GM12878 (cell line): Measurements from ENCODE around the gene CYSLTR1. TPM values are rescaled to one million over a fixed set of nuclear protein-coding genes. Genes with fewer than 3 reads are reported as not detected.
A peak's percentile ranks its signal among the peaks of the same experiment; 100 is the strongest.

Experiments used
- ATAC-seq: fragments of 200-7000 bp; cut with Tn5 transposase; 3 replicates; pipeline ENCODE4 v1.9.1; 2020; ENCODE audit warnings: mild to moderate bottlenecking, moderate library complexity
- BruUV-seq: library from RNA; stranded (reverse); fragments of 400-500 nt; replicated peaks from 2 replicates; lab custom pipeline; 2021; lab: Mats Ljungman, UMichigan
- CTCF ChIA-PET: fragments of 300-600 bp; sonication (Branson Sonifier 250); formaldehyde crosslinking; extraction: SDS; loops from one replicate; lab custom pipeline; 2021; ENCODE audit warnings: inconsistent platforms; lab: Yijun Ruan, JAX
- POLR2A ChIA-PET: fragments of 350-600 bp; formaldehyde crosslinking; extraction: SDS; loops from one replicate; lab custom pipeline; 2021; ENCODE audit warnings: inconsistent platforms; lab: Charles Lee
- RAD21 ChIA-PET: fragments of 300-600 bp; sonication (Branson Sonifier 250); formaldehyde crosslinking; loops from one replicate; lab custom pipeline; 2023; ENCODE audit warnings: antibody characterized with exemption; ENCODE audit not compliant: unreplicated experiment; lab: Charles Lee
- SMC1A ChIA-PET: fragments of 300-600 bp; sonication (Branson Sonifier 250); formaldehyde crosslinking; loops from one replicate; lab custom pipeline; 2023; ENCODE audit not compliant: unreplicated experiment, uncharacterized antibody; lab: Charles Lee
- DNase-seq: peaks from one replicate; pipeline ENCODE4 v3.0.0-alpha.2; 2011; ENCODE audit warnings: low read depth, low spot score
- FAIRE-seq: peaks from 3 replicates; lab custom pipeline; 2011; peaks lifted over from hg19 to GRCh38; lab: Jason Lieb, UNC
- H2AFZ ChIP-seq: 2 replicates; pipeline ENCODE4 v1.6.0; 2011; ENCODE audit warnings: low read depth, low read length, control low read depth; ENCODE audit not compliant: control insufficient read depth
- H3K27ac ChIP-seq: 2 replicates; pipeline ENCODE4 v1.5.1; 2011; ENCODE audit warnings: control low read depth; ENCODE audit not compliant: control insufficient read depth, insufficient read depth
- H3K27me3 ChIP-seq, 2 experiments: replicated peaks in 1 of 2; 2 replicates each; pipeline versions ENCODE4 v1.6.0 to v1.6.1; 2011; ENCODE audit warnings: low read length in 1 of 2; ENCODE audit not compliant: control insufficient read depth in 2 of 2, insufficient read depth in 2 of 2
- H3K36me3 ChIP-seq, 2 experiments: 2 replicates each; pipeline ENCODE4 v1.5.1; 2011; ENCODE audit warnings: low read length in 1 of 2; ENCODE audit not compliant: control insufficient read depth in 2 of 2, insufficient read depth in 2 of 2
- H3K4me1 ChIP-seq: 2 replicates; pipeline ENCODE4 v1.6.1; 2011; ENCODE audit warnings: mild to moderate bottlenecking, low read length, moderate library complexity, mixed read lengths; ENCODE audit not compliant: control insufficient read depth, insufficient read depth
- H3K4me2 ChIP-seq: 2 replicates; pipeline ENCODE4 v1.6.0; 2011; ENCODE audit warnings: control low read depth; ENCODE audit not compliant: control insufficient read depth, insufficient read depth
- H3K4me3 ChIP-seq: fragments of 200-600 bp; sonication (generic); 2 replicates; pipeline ENCODE4 v1.5.1; 2016
- H3K79me2 ChIP-seq: 2 replicates; pipeline ENCODE4 v1.6.0; 2011; ENCODE audit warnings: low read length; ENCODE audit not compliant: control insufficient read depth, insufficient read depth
- H3K9ac ChIP-seq: 2 replicates; pipeline ENCODE4 v1.8.0; 2011; ENCODE audit warnings: low read length, control low read depth, mixed read lengths; ENCODE audit not compliant: control insufficient read depth, insufficient read depth
- H3K9me3 ChIP-seq: replicated peaks from 3 replicates; pipeline ENCODE4 v1.5.1; 2011; ENCODE audit warnings: mild to moderate bottlenecking, low read length; ENCODE audit not compliant: control insufficient read depth, insufficient read depth
- H4K20me1 ChIP-seq: 2 replicates; pipeline ENCODE4 v1.6.0; 2011; ENCODE audit not compliant: control insufficient read depth, insufficient read depth
- CREM ChIP-seq: IDR thresholded peaks from 2 replicates; pipeline ENCODE4 v1.6.1; 2014; ENCODE audit warnings: antibody characterized with exemption, low read depth
- IRF4 ChIP-seq: IDR thresholded peaks from 2 replicates; pipeline ENCODE4 v1.6.1; 2011; ENCODE audit warnings: low read depth, low read length
- JUNB ChIP-seq: IDR thresholded peaks from 2 replicates; pipeline ENCODE4 v1.6.1; 2016; ENCODE audit warnings: antibody characterized with exemption, mild to moderate bottlenecking
- NR2C1 ChIP-seq: fragments of 450-650 bp; IDR thresholded peaks from 2 replicates; pipeline ENCODE4 v1.6.1; 2017; ENCODE audit warnings: antibody characterized with exemption, mild to moderate bottlenecking, moderate library complexity
- RELA ChIP-seq: fragments of 450-650 bp; IDR thresholded peaks from 2 replicates; pipeline ENCODE4 v1.8.0; 2014; ENCODE audit warnings: borderline replicate concordance; ENCODE audit not compliant: partially characterized antibody
- RUNX3 ChIP-seq: IDR thresholded peaks from 2 replicates; pipeline ENCODE4 v1.6.1; 2012; ENCODE audit warnings: low read length, inconsistent platforms
- SMAD5 ChIP-seq: IDR thresholded peaks from 2 replicates; pipeline ENCODE4 v1.6.1; 2016; ENCODE audit warnings: antibody characterized with exemption, low read depth
- SMARCA5 ChIP-seq: fragments of 450-650 bp; IDR thresholded peaks from 2 replicates; pipeline ENCODE4 v1.6.1; 2017; ENCODE audit warnings: mild to moderate bottlenecking
- SRF ChIP-seq, 2 experiments: IDR thresholded peaks; 2 replicates each; pipeline ENCODE4 v1.6.1; 2011; ENCODE audit warnings: low read depth in 2 of 2, low read length in 2 of 2, mild to moderate bottlenecking in 1 of 2, moderate library complexity in 1 of 2
- STAT1 ChIP-seq: fragments of 450-650 bp; conservative IDR thresholded peaks from 2 replicates; pipeline ENCODE4 v1.6.1; 2014; ENCODE audit warnings: antibody characterized with exemption, mild to moderate bottlenecking
- ZBTB11 ChIP-seq: fragments of 450-650 bp; formaldehyde crosslinking; IDR thresholded peaks from 2 replicates; pipeline ENCODE4 v1.5.0; 2022; ENCODE audit warnings: mild to moderate bottlenecking, missing genetic modification characterization
- ZSCAN29 ChIP-seq: fragments of 450-650 bp; IDR thresholded peaks from 2 replicates; pipeline ENCODE4 v1.6.1; 2017; ENCODE audit warnings: mild to moderate bottlenecking, moderate library complexity
- WGBS: methylation state at CpG from one replicate; pipeline ENCODE4 v1.1.6; 2016; ENCODE audit warnings: low lambda C conversion rate; ENCODE audit not compliant: insufficient replicate concordance, insufficient coverage; ENCODE audit errors: missing lambda C conversion rate; 5-methylcytosine and 5-hydroxymethylcytosine counted together
- in situ Hi-C: fragments of 300-500 bp; cut with MboI; formaldehyde crosslinking; loops from 9 replicates; pipeline ENCODE4 v1.14.3; 2018; ENCODE audit warnings: mixed read lengths
- intact Hi-C: fragments of 100-400 bp; cut with micrococcal nuclease; formaldehyde crosslinking; loops from one replicate; pipeline ENCODE4 v1.14.2; 2022; ENCODE audit not compliant: unreplicated experiment
- polyA plus RNA-seq, 11 experiments: library from polyadenylated mRNA; depleted of rRNA in 4 of 11; unstranded in 6 of 11; stranded (reverse) in 5 of 11; fragments of >200 nt; fragmentation: Nextera tagmentation in 4 of 11; fragmentation: Illumina TruSeq in 1 of 11; extraction: Ambion mirVana in 4 of 11; extraction: Trizol in 1 of 11; gene quantifications; 1 replicate in 1 of 11; 2 replicates in 10 of 11; pipeline versions ENCODE4 v1.2.1 to v1.2.3, GENCODE V29; 2011 to 2016; ENCODE audit warnings: inconsistent platforms in 2 of 11, missing spikeins in 2 of 11, low read depth in 1 of 11
- total RNA-seq, 4 experiments: library from RNA; depleted of rRNA in 3 of 4; stranded (reverse); fragments of >200 nt in 3 of 4; fragmentation: Illumina TruSeq in 1 of 4; extraction: Trizol in 1 of 4; gene quantifications; 2 replicates each; pipeline versions ENCODE4 v1.2.1 to v1.2.3, GENCODE V29; 2013 to 2021

CYSLTR1 gene
- total and polyA plus RNA-seq, 10 of the 15 experiments (the other 5 are each of a cell fraction or from before 2014, with no cell fraction given), result 13.7 to 42.0 (median 24.0) TPM

- H3K36me3 ChIP-seq, result no peaks in the 10 kb centered on the region
- FAIRE-seq (no peak), ATAC-seq (peak; percentile 36), DNase-seq (no peak)
- intact Hi-C loops (loop anchor here (5.0 kb wide), 1 partner anchor 182 kb away; no protein-coding TSS in a partner anchor), in situ Hi-C loops (no loop called here)
- no peaks in the 10 kb centered on the region for H3K27me3 ChIP-seq
- H3K9me3 ChIP-seq, result no peaks in the 10 kb centered on the region
- H3K4me1 ChIP-seq, result peaks cover 20% of the 10 kb centered on the region
- H3K4me2 ChIP-seq, result peak overlapping the region; percentile 10; the same call in 1 of the 2 replicates
- H3K27ac ChIP-seq, result no peak overlapping the region; the same call in 1 of the 2 replicates
- no TSS peak for BruUV-seq
- ChIA-PET RAD21 (interaction anchor here (1.1 to 1.3 kb wide), 2 partner anchors 10 to 751 kb away, joined by 3 read pairs; no protein-coding TSS in a partner anchor), CTCF (no interaction called here), POLR2A (interaction anchor here (1.0 to 1.1 kb wide), 2 partner anchors 8 kb away, joined by 3 to 4 read pairs; no protein-coding TSS in a partner anchor), SMC1A (interaction anchor here (0.6 to 5.1 kb wide), 5 partner anchors 8 to 425 kb away, joined by 3 to 28 read pairs (median 3); no protein-coding TSS in a partner anchor)
- H2AFZ ChIP-seq, result no peak overlapping the region
- peaks cover 9% of the 10 kb centered on the region for H3K79me2 ChIP-seq
- H3K4me3 ChIP-seq, result no peak overlapping the region
- no peak overlapping the region for H3K9ac ChIP-seq
- TF ChIP-seq IRF4 (0 out of 2 replicates have a peak, but pooled peaks have one; percentile 21), SMARCA5 (no peak), SMAD5 (no peak), NR2C1 (no peak), ZBTB11 (no peak), JUNB (peak; percentile 66), RELA (no peak), CREM (no peak), SRF (IDR thresholded peaks at IDR 0.05; ENCODE audit: low read depth in 2 of 2, low read length in 2 of 2) (peak in 1 of 2 experiments; percentile 51; a peak in 1 of 4 replicates), STAT1 (no peak), ZSCAN29 (no peak), RUNX3 (peak; percentile 48; the same call in 1 of the 2 replicates)
- WGBS, result 0% methylated on average over 1 of the region's 1 CpG
- H4K20me1 ChIP-seq, result no peaks in the 10 kb centered on the region
Measured at GRCh38 chrX:78330540-78330939, 3.1 kb upstream of the CYSLTR1 start.
